HepG2 (cell line): ENCODE results near the gene PTPRM. TPM values are rescaled to one million over a fixed set of nuclear protein-coding genes. Genes with fewer than 3 reads are reported as not detected.

Experiments
- ATAC-seq: fragments of 200-7000 bp; cut with Tn5 transposase; 3 replicates; pipeline ENCODE4 v1.9.1; 2020; ENCODE audit warnings: mild to moderate bottlenecking, moderate library complexity
- BruUV-seq: library from RNA; stranded (reverse); fragments of 400-500 nt; replicated peaks from 2 replicates; lab custom pipeline; 2021; lab: Mats Ljungman, UMichigan
- CTCF ChIA-PET: fragments of 300-600 bp; formaldehyde crosslinking; extraction: SDS; loops from one replicate; lab custom pipeline; 2021; ENCODE audit warnings: low total read pairs, inconsistent platforms, low intra/inter-chr PET ratio; lab: Yijun Ruan, JAX
- POLR2A ChIA-PET: fragments of 350-600 bp; sonication (Branson Sonifier 250); formaldehyde crosslinking; loops from one replicate; lab custom pipeline; 2020; ENCODE audit warnings: antibody characterized with exemption, inconsistent platforms; lab: Yijun Ruan, JAX
- DNase-seq: peaks from one replicate; pipeline ENCODE4 v3.0.0-alpha.2; 2015; ENCODE audit warnings: low spot score
- FAIRE-seq: peaks from 3 replicates; lab custom pipeline; 2011; peaks lifted over from hg19 to GRCh38; lab: Jason Lieb, UNC
- H2AFZ ChIP-seq: one replicate; pipeline ENCODE4 v1.6.1; 2011; ENCODE audit warnings: low read length, inconsistent platforms
- H3K27ac ChIP-seq: fragments of 300-600 bp; 3 replicates; pipeline ENCODE4 v1.8.0; 2011; ENCODE audit warnings: mixed run types, mild to moderate bottlenecking, mixed read lengths, low read length, inconsistent platforms; ENCODE audit not compliant: insufficient read depth; ENCODE audit errors: extremely low read length
- H3K27me3 ChIP-seq, 2 experiments: fragments of 200-600 bp in 1 of 2; 2 replicates in 1 of 2; 3 replicates in 1 of 2; pipeline versions ENCODE4 v1.6.0 to v1.8.0; 2011; ENCODE audit warnings: low read length in 2 of 2, mild to moderate bottlenecking in 2 of 2, moderate library complexity in 2 of 2, inconsistent platforms in 1 of 2; ENCODE audit not compliant: insufficient read depth in 2 of 2, control insufficient read depth in 1 of 2
- H3K36me3 ChIP-seq, 2 experiments: fragments of 200-600 bp in 1 of 2; replicated peaks in 1 of 2; 2 replicates in 1 of 2; 3 replicates in 1 of 2; pipeline versions ENCODE4 v1.5.1 to v1.8.0; 2011; ENCODE audit warnings: low read length in 2 of 2, inconsistent platforms in 1 of 2; ENCODE audit not compliant: insufficient read depth in 2 of 2, control insufficient read depth in 1 of 2
- H3K4me1 ChIP-seq: 2 replicates; pipeline ENCODE4 v1.5.1; 2012; ENCODE audit warnings: low read length, inconsistent platforms; ENCODE audit not compliant: insufficient read depth
- H3K4me2 ChIP-seq: 2 replicates; pipeline ENCODE4 v1.6.0; 2011; ENCODE audit warnings: low read depth, low read length, inconsistent platforms
- H3K4me3 ChIP-seq, 3 experiments: fragments of 200-600 bp in 1 of 3; sonication (generic), shearing (Covaris generic) in 1 of 3; replicated peaks in 1 of 3; 2 replicates each; pipeline ENCODE4 v1.5.1; 2011 to 2016; ENCODE audit warnings: low read length in 3 of 3, inconsistent platforms in 2 of 3, low read depth in 2 of 3, mild to moderate bottlenecking in 2 of 3, control low read depth in 1 of 3, mixed read lengths in 1 of 3; ENCODE audit not compliant: insufficient read depth in 1 of 3
- H3K79me2 ChIP-seq: one replicate; pipeline ENCODE4 v1.6.1; 2011; ENCODE audit warnings: low read length, inconsistent platforms; ENCODE audit not compliant: insufficient read depth
- H3K9ac ChIP-seq: 2 replicates; pipeline ENCODE4 v1.6.0; 2011; ENCODE audit warnings: mild to moderate bottlenecking, low read depth, low read length, inconsistent platforms; ENCODE audit not compliant: insufficient read depth
- H3K9me3 ChIP-seq: 2 replicates; pipeline ENCODE4 v1.5.1; 2012; ENCODE audit warnings: mild to moderate bottlenecking, low read length
- H4K20me1 ChIP-seq: 2 replicates; pipeline ENCODE4 v1.6.0; 2011; ENCODE audit warnings: inconsistent platforms, mild to moderate bottlenecking, low read length, moderate library complexity; ENCODE audit not compliant: insufficient read depth
- BCL6 ChIP-seq: IDR thresholded peaks from 2 replicates; pipeline ENCODE4 v1.6.1; 2016; ENCODE audit warnings: missing genetic modification reagents, missing compliant biosample characterization
- EHMT2 ChIP-seq: fragments of 200-600 bp; sonication (generic); IDR thresholded peaks from 2 replicates; pipeline ENCODE4 v1.7.0; 2017; ENCODE audit warnings: antibody characterized with exemption, low read depth, low read length, borderline replicate concordance
- ELF4 ChIP-seq: sonication (generic); formaldehyde crosslinking; IDR thresholded peaks from 2 replicates; pipeline ENCODE4 v1.5.0; 2020; ENCODE audit warnings: missing genetic modification reagents, mild to moderate bottlenecking, moderate library complexity, borderline replicate concordance
- KAT7 ChIP-seq: IDR thresholded peaks from 2 replicates; pipeline ENCODE4 v1.6.1; 2018; ENCODE audit warnings: borderline replicate concordance, missing compliant biosample characterization
- NCOR1 ChIP-seq: fragments of 200-600 bp; sonication (generic); IDR thresholded peaks from 2 replicates; pipeline ENCODE4 v1.7.0; 2017; ENCODE audit warnings: antibody characterized with exemption, low read length, borderline replicate concordance
- NPAS2 ChIP-seq: sonication (generic); formaldehyde crosslinking; IDR thresholded peaks from 2 replicates; pipeline ENCODE4 v1.8.0; 2022; ENCODE audit warnings: mild to moderate bottlenecking, missing genetic modification reagents, borderline replicate concordance
- PATZ1 ChIP-seq: sonication (generic); formaldehyde crosslinking; IDR thresholded peaks from 2 replicates; pipeline ENCODE4 v1.4.0; 2020; ENCODE audit warnings: missing genetic modification reagents
- SMYD3 ChIP-seq: sonication (generic); formaldehyde crosslinking; IDR thresholded peaks from 2 replicates; pipeline ENCODE4 v1.8.1; 2023; ENCODE audit warnings: mild to moderate bottlenecking, missing genetic modification reagents
- WGBS: methylation state at CpG from one replicate; pipeline ENCODE4 v1.1.6; 2017; ENCODE audit warnings: low lambda C conversion rate; 5-methylcytosine and 5-hydroxymethylcytosine counted together
- in situ Hi-C: cut with HindIII; loops from 2 replicates; pipeline ENCODE4 v1.10.0; 2017; ENCODE audit warnings: low pct_unique_long_range_greater_than_20kb; ENCODE audit not compliant: extremely low pct_ligation_motif_present
- intact Hi-C: fragments of 100-400 bp; cut with micrococcal nuclease; formaldehyde crosslinking; loops from one replicate; pipeline ENCODE4 v1.10.0; 2022; ENCODE audit not compliant: unreplicated experiment
- polyA plus RNA-seq, 8 experiments: library from polyadenylated mRNA; depleted of rRNA in 3 of 8; stranded (reverse) in 7 of 8; unstranded in 1 of 8; fragments of >200 nt; fragmentation: Illumina TruSeq in 4 of 8; extraction: Trizol in 4 of 8; gene quantifications; 2 replicates each; pipeline versions ENCODE4 v1.2.1 to v1.2.3, GENCODE V29; 2011 to 2016; ENCODE audit warnings: low read depth in 4 of 8, missing spikeins in 1 of 8, mixed read lengths in 1 of 8; ENCODE audit not compliant: insufficient read depth in 1 of 8
- total RNA-seq, 5 experiments: library from RNA; depleted of rRNA; stranded (reverse); fragments of >200 nt; fragmentation: Illumina TruSeq; extraction: Trizol; gene quantifications; 2 replicates each; pipeline ENCODE4 v1.2.3, GENCODE V29; 2016; ENCODE audit warnings: low read depth in 1 of 5
- TF ChIP-seq, protein P1 (sequence below): sonication (generic); formaldehyde crosslinking; IDR thresholded peaks from 2 replicates; pipeline ENCODE4 v1.8.0; 2023; ENCODE audit warnings: mild to moderate bottlenecking, missing genetic modification reagents
- TF ChIP-seq, protein P2 (sequence below): sonication (generic); formaldehyde crosslinking; IDR thresholded peaks from 2 replicates; pipeline ENCODE4 v1.4.0; 2020; ENCODE audit warnings: mild to moderate bottlenecking, missing genetic modification reagents
- TF ChIP-seq, protein P3 (sequence below): sonication (generic); formaldehyde crosslinking; IDR thresholded peaks from 2 replicates; pipeline ENCODE4 v1.5.0; 2020; ENCODE audit warnings: mild to moderate bottlenecking, missing genetic modification reagents, borderline replicate concordance
- TF ChIP-seq, protein P4 (sequence below): sonication (generic); formaldehyde crosslinking; IDR thresholded peaks from 2 replicates; pipeline ENCODE4 v1.4.0; 2020; ENCODE audit warnings: mild to moderate bottlenecking, missing genetic modification reagents

Gene PTPRM
- total and polyA plus RNA-seq, 2 of the 13 experiments (the other 11 are each of a cell fraction or from before 2014, with no cell fraction given): 12.6 to 108 TPM

DNA sequence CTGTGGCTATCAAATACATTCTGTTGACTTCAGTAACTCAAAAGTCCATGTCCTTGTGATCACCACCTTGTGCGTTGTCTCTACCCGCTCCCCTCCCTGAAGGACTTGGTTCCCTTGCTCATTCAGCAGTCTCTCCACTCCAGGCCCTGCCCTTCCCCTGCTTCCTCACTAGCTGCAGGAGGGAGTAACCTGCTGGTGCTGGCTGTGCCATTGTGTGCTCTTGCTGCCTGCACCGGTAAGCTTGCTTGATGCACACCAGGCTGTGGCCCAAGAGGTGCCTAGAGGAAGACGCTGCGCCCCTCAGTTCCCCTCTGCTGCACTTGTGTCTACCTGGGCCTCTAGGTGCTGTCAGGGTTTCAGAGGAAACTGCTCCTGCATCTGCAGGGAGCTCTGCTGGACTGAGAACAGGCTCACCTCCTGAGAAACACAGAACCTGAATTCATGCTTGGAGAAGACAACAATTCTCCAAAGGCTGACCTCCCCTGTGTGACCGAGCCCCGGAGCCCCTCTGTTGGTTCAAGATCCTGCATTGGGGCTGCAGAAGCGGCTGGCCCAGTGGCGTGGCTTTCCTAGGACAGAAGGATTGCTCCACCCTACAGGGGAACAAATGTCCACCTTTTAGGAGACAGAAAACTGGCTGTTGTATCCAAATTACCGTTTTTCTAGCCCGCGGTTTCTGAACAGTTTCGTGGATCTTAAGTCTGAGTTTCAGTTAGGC lies 33.6 kb downstream of the PTPRM start:
- ChIA-PET POLR2A (no interaction called here), CTCF (no interaction called here)
- BruUV-seq: no TSS peak
- H3K27ac ChIP-seq: no peak overlapping the region
- no peaks in the 10 kb centered on the region for H3K36me3 ChIP-seq
- H2AFZ ChIP-seq: no peak overlapping the region
- H3K4me3 ChIP-seq: no peak overlapping the region
- peaks cover 12% of the 10 kb centered on the region for H3K79me2 ChIP-seq
- intact Hi-C loops (no loop called here), in situ Hi-C loops (no loop called here)
- peaks cover 47% of the 10 kb centered on the region for H3K4me1 ChIP-seq
- FAIRE-seq (no peak), DNase-seq (no peak), ATAC-seq (peak; percentile 48)
- H4K20me1 ChIP-seq: no peaks in the 10 kb centered on the region
- no peaks in the 10 kb centered on the region for H3K9me3 ChIP-seq
- TF ChIP-seq SMYD3 (CRISPR knock-in tag) (no peak), NCOR1 (no peak), EHMT2 (no peak), ELF4 (no peak), PATZ1 (no peak), NPAS2 (CRISPR knock-in tag) (no peak), KAT7 (CRISPR knock-in tag) (no peak), BCL6 (no peak)
- TF ChIP-seq, protein P1, sequence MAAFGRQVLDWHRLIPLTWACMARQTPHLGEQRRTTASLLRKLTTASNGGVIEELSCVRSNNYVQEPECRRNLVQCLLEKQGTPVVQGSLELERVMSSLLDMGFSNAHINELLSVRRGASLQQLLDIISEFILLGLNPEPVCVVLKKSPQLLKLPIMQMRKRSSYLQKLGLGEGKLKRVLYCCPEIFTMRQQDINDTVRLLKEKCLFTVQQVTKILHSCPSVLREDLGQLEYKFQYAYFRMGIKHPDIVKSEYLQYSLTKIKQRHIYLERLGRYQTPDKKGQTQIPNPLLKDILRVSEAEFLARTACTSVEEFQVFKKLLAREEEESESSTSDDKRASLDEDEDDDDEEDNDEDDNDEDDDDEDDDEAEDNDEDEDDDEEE (CRISPR knock-in tag): no peak
- TF ChIP-seq, protein P2, sequence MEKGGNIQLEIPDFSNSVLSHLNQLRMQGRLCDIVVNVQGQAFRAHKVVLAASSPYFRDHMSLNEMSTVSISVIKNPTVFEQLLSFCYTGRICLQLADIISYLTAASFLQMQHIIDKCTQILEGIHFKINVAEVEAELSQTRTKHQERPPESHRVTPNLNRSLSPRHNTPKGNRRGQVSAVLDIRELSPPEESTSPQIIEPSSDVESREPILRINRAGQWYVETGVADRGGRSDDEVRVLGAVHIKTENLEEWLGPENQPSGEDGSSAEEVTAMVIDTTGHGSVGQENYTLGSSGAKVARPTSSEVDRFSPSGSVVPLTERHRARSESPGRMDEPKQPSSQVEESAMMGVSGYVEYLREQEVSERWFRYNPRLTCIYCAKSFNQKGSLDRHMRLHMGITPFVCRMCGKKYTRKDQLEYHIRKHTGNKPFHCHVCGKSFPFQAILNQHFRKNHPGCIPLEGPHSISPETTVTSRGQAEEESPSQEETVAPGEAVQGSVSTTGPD (CRISPR knock-in tag): no peak
- TF ChIP-seq, protein P3, sequence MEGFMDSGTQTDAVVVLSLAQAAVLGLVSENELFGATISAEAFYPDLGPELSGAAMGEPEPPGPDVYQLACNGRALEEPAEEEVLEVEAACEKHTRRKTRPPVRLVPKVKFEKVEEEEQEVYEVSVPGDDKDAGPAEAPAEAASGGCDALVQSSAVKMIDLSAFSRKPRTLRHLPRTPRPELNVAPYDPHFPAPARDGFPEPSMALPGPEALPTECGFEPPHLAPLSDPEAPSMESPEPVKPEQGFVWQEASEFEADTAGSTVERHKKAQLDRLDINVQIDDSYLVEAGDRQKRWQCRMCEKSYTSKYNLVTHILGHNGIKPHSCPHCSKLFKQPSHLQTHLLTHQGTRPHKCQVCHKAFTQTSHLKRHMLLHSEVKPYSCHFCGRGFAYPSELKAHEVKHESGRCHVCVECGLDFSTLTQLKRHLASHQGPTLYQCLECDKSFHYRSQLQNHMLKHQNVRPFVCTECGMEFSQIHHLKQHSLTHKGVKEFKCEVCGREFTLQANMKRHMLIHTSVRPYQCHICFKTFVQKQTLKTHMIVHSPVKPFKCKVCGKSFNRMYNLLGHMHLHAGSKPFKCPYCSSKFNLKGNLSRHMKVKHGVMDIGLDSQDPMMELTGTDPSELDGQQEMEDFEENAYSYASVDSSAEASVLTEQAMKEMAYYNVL (CRISPR knock-in tag): no peak
- TF ChIP-seq, protein P4, sequence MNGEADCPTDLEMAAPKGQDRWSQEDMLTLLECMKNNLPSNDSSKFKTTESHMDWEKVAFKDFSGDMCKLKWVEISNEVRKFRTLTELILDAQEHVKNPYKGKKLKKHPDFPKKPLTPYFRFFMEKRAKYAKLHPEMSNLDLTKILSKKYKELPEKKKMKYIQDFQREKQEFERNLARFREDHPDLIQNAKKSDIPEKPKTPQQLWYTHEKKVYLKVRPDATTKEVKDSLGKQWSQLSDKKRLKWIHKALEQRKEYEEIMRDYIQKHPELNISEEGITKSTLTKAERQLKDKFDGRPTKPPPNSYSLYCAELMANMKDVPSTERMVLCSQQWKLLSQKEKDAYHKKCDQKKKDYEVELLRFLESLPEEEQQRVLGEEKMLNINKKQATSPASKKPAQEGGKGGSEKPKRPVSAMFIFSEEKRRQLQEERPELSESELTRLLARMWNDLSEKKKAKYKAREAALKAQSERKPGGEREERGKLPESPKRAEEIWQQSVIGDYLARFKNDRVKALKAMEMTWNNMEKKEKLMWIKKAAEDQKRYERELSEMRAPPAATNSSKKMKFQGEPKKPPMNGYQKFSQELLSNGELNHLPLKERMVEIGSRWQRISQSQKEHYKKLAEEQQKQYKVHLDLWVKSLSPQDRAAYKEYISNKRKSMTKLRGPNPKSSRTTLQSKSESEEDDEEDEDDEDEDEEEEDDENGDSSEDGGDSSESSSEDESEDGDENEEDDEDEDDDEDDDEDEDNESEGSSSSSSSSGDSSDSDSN: no peak
- WGBS: 88% methylated on average over 10 of the region's 13 CpGs
- H3K4me2 ChIP-seq: no peak overlapping the region
- no peaks in the 10 kb centered on the region for H3K27me3 ChIP-seq
- no peak overlapping the region for H3K9ac ChIP-seq
